Stimulated activated CD4-positive, alpha-beta T cell treated with anti-CD3 and anti-CD28 coated beads, Interleukin-2, amount 100 ng/mL, for 4 hours (primary cell): ENCODE measurements around the gene FEM1C.

Experiments
- DNase-seq: peaks from one replicate; pipeline ENCODE4 v3.0.0-alpha.2; 2020; ENCODE audit warnings: low read depth

The FEM1C gene

GRCh38 chr5:115477581-115477980 is 67.0 kb downstream of the FEM1C start:
- DNase-seq: no peak

DNA sequence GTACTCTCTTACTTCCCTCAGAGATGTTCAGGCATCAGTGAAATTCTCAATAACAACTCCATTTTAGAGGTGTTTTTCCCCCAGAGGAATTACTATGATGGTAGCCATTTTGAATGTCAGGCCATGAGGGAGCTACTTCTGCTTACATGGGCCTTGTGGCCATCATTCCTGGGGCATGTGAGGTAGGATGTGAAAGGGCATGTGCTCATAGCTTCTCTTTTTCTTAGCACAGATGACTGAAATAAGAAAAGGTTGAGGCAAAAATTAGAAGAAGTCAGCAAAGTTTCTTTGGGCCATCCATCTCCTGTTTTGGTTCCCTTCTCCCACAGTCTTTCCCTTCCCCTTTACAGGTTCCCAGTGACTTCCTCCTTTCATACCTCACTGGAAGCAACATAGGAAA is 68.8 kb downstream of the FEM1C start:
- no peak for DNase-seq

- no peak for DNase-seq
These were observed 72.1 kb downstream of the FEM1C start for GRCh38 chr5:115472271-115473025.

GRCh38 chr5:115471345-115472063 is 73.1 kb downstream of the FEM1C start:
- DNase-seq: no peak

GRCh38 chr5:115470921-115471320 is 73.7 kb downstream of the FEM1C start:
- no peak for DNase-seq
